ENCODE data around the gene PODNL1.

Gene PODNL1

DNA sequence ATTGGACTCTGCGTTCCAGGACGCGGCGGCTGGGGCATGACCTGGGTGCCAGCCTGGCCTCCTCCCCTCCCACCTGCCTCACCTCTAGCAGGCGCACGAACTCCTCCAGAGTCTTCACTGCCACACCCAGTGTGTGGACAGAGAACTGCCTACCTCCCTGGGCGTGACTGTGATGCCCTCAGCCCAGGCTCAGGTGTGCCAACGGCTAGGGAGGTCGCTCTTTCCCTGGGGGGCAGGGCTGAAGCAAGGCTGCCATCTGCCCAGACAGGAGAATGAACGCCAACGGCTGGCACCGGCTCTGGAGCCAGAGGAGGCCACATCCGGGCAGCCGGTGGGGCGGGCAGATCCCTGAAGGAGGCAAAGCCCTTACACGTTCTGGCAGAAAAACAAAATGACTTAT lies 49.9 kb downstream of the PODNL1 start:
- DNase-seq (ENCODE audit: low spot score), result no peak

DNA sequence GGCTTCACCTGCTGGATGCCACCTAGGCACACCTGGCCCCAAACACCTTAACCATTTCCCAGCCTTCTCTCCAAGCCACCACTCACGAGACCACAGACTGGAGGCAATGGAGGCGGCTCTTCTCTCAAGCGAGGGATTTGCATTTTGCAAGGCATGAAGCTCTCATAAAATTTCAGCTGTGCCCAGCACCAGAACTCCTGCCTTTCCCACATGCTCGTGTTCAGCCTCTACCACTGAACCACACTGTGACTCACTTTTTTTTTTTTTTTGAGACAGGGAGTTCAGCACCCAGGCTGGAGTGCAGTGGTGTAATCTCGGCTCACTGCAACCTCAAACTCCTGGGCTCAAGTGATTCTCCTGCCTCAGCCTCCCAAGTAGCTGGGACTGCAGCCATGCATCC lies 50.7 kb downstream of the PODNL1 start:
- DNase-seq (ENCODE audit: low spot score), result no peak

DNA sequence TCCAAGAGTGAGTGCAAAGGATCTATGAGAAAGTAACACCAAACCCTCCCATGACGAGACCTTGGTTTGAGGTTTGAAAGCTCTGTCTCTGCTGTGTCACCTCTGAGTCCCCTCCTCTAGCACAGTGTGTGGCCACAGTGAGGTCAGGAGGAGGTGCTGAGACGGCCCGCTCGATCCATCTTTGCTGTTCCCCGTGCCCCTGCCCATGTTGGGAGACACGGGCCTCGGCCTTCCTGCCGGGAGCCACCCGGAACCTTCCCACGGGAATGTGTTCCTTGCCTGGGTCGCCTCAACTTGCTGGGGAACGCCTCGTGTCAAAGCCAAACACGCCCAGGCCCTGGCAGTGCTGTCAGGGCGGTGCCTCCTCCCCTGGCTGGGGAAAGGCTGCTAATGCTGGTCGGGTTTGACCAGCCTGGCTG lies 51.2 kb downstream of the PODNL1 start:
- peak; percentile 49 for DNase-seq (ENCODE audit: low spot score)

DNA sequence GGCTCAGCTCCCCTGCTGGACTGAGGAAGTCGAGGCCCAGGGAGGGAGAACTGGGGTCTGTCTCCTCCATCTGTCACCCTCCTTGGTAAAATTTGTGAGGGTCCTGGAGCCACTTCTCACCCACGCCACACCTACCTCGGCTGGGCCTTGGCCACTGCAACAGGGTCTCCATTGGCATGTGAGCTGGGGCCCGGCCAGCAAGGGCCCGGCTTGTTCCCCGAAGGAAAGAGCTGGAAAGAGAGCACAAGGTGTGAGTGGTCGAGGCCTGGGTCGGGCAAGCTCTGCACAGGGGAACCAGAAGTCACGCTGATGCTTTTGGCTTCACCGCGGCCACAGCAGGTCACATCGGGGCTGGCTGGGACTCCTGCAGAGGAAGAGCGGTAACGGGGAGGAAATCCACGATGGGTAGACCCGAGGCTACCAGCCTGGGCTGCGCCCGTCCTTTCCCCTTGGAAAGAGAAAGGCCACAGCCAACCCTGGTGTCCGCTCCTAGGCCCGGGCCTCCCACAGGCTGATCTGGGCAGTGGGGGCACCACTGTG lies 52.3 kb downstream of the PODNL1 start:
- DNase-seq (ENCODE audit: low spot score), result no peak

DNA sequence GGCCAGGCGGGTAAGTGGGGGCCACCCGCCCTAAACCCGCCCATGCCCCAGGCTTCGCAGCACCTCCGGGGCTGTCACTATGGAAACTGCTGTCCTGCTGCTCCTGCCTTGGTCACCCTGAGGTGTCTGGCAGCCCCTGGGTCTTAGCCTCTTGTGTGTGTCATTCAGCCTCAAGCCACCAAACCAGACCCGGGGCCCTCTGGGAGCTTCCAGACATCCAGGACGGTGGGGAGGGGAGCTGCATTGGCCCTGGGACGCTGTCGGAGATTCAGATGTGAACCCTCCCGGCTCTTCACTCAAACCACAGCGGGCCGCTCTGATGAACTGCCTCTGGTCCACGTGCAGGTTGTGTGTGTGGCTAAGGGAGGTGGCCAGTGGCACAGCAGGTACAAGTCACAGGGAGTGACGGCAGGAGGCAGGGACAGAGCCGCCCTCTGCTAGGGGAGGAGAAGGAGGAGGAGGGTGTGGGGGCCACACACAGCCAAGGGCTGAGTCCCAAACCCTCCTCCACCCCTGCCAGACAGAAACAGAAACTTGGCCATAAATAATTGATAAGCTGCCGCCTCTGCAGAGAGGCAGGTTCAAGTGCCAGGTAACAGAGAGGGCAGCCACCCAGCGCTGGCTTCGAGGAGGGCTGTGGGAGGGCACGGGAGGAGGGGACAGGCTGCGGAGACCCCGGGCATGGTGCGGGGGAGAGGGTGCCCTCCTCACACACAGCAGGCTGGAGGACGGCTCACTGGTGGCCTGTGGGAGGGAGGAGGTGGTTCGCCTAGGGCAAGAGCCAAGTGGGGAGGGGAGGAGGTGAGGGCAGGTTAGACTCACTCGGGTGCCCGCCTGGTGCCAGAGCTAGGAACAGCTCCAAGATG lies 53.3 kb downstream of the PODNL1 start:
- DNase-seq (ENCODE audit: low spot score), result peak; percentile 68

DNA sequence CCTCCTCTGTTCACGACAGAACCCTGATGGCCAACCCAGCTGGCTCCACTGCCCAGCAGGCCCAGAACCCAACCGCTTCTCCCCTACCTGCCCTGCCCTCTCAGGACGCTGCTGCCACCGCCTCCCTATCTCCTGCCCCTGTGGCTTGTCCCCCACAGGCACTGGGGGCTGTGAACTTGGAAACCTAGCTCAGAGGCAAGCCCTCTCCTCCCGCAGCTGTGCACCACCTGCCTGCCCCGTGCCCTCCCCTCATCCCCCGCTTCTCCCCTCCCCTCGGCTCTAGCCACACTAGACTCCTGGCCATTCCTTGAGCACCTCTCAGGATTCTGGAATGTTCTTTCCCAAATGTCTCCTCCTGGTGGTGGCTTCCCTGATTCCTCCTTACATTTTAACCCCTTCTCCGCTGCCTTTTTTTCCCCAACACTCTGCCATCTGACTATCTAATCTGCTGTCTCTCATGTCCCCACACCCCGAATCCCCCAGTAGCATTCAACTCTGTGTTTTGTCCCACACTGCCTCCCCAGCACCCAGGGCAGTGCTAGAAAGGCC lies 54.6 kb downstream of the PODNL1 start:
- no peak for DNase-seq (ENCODE audit: low spot score)

DNA sequence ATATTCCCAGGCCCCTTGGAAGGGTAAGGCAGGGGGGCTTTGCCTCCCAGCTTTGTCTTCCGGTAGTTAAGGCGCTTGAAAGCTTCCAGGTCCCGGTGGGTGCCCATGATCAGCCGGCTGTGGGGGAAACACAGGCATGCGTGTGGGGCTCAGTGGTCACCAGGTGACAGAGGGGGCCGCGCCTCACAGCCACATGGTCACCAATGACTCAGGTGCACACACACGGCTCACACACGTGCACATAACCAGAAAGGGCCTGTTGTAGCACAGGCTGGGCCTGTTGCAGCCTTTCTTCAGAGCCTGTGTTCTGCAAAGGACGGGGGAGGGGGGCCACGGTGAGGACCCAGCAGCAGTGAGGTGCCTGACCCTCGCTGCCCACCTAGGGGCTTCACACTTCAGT lies 55.4 kb downstream of the PODNL1 start:
- no peak for DNase-seq (ENCODE audit: low spot score)

DNA sequence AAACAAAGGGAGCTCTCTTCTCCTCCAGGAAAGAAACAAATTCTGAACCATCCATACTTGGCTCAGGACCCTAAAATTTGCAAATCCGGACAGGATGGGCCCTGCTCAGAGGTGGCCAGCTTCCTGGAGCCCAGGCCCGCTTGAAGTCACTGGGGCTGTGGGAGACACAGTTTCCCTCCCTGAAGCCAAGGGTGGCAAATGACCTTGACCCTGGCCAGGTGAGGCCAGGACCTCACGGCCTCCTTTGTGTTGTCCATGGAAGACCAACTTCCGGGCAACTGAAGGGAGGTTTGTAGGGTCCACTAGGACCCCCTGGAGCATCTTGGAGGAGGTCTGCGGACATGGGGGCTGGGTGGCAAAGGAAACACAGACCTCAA lies 55.8 kb downstream of the PODNL1 start:
- no peak for DNase-seq (ENCODE audit: low spot score)

DNA sequence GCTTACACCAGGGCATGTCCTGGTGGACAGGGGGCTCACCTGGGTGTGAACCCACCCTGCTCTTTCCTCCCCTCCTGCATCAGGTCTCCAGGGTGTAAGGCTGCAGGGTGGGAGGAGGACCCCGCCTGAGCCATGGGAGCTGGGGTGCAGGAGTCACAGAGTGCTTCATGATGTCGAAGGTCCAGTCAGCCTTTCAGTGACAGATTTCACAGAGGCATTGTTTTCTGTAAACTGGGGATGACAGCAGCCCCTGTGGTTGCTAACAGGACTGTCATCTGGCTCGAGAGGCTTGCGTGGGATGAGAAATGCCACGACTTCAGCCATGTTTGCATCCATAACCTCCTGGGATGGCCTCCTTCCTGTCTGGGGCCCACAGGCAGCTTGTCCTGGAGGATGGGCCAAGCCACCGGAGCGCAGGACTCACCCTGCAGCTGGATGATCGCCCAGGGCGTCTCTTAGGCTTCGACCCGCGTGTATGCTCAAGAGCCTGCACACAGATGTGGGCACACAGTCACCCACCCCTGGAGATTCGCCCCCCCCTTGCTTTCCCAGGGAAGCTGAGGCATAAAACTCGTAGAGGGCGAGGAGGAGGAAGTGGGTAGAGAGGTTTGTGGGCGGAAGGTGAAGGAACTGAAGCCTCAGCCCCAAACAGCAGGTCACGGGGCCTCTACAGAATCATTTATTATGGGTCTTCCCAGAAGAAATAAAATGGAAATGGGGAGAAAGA lies 56.4 kb downstream of the PODNL1 start:
- DNase-seq (ENCODE audit: low spot score), result no peak

DNA sequence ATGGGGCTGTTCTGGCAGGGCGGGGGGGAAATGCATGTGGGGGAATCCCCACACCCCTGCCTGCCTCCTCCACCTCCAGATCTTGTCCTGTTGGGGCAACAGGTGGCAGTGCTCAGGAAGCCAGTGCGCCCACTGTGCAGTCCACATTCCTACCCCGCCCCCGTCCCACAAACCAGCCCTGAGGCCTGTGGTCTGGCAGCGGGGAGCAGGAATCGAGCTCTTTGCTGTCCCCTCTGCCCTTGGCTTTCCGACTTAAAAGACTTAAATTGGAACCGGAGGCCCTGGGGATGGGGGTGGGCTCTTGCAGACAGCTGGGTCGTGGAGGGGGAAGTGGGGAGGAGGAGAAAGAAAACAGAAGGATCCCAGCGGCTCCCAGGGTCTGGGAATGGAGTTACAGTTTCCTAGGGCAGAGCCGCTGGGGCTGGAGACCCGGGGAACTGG lies 56.9 kb downstream of the PODNL1 start:
- no peak for DNase-seq (ENCODE audit: low spot score)
